Ecto neural progenitor cell (in vitro differentiated cells): Measurements from ENCODE around the gene PPIL3.

Source experiments
- DNase-seq: peaks from one replicate; pipeline ENCODE4 v3.0.0-alpha.2; 2018; ENCODE audit warnings: low spot score

The PPIL3 gene

DNA sequence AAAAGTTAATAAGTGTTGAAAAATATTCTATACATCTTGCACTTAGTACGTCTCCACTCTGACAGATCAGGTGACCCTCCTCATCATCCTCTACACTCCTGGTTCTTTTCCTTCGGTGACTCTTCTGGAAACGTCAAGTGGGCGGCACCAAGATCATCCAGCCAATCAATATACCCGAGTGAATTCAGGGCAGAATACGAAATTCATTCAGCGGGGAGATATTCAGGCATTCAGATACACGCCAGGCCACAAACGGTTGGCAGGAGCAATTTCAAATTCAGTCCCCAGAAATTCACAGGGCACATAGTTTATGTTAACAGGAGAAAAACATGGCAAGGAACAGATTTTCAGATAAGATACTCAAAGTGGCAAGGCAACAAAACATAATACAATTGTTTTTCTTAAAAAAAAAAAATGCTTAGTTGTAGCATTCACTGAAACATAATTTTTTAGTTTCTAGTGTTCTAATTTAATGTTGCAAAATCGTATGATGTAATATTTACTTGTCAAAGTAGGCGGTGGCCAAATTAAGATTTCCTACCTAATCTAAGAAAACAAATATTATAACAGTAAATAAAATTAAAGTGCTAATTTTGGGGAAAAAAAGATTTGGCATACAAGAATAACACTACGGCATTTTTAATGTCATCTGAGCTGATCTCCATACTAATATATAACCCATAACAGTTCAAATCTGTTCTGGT is 28.6 kb downstream of the PPIL3 start:
- DNase-seq, result no peak

- no peak for DNase-seq
These were observed 32.1 kb downstream of the PPIL3 start for GRCh38 chr2:200856806-200857205.

DNA sequence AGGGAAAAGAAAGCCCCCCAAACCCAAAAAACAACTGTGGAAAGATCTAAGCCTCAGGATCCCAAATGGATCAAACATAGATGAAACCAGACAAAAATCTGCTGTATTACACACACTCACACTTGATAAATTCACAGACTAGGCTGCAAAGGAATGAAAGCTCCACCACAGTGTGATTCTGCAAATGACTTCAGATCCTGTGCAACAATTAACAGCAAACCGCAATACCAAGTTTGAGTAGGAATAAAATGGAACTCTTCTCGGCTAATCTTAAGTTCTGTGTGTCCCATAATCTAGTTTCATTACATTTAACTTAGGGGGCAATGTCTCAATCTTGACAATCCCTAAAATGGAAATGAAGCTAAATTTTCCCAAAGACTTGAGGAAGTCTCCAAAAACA is 36.3 kb downstream of the PPIL3 start:
- no peak for DNase-seq

DNA sequence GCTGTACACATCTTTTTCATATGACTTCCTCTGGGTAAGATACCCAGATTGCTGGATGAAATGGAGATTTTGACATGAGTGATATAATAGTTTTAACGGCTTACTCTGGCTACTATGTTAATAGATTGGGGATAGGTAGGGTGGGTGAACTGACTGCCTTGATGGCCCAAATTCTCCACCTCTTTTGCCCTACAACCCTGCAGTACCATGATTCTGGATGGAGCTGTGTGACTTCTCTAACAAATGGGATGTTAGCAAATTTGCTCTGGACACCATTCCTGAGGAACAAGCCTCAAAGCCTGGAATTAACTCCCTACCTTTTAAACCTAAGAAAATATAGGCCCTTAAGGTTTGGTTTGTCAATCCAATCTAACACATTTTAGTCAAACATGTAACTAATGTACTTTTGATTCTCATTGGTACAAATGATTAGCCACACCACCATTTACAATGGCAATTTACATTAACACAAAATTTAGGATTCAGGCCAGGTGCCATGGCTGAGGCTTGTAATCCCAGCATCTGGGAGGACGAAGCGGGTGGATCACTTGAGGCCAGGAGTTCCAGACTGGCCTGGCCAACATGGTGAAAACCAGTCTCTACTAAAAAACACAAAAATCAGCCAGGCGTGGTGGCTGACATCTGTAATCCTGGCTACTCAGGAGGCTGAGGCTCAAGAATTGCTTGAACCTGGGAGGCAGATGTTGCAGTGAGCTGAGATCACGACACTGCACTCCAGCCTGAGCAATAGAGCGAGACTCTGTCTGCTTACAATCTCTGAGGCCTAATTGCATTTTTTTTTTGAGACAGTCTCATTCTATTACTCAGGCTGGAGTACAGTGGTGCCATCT is 37.3 kb downstream of the PPIL3 start:
- DNase-seq, result no peak

- DNase-seq, result no peak
These were observed 38.2 kb downstream of the PPIL3 start for GRCh38 chr2:200850512-200851256.

GRCh38 chr2:200847939-200848338 is 40.9 kb downstream of the PPIL3 start:
- no peak for DNase-seq

GRCh38 chr2:200847269-200847668 is 41.6 kb downstream of the PPIL3 start:
- DNase-seq, result no peak

DNA sequence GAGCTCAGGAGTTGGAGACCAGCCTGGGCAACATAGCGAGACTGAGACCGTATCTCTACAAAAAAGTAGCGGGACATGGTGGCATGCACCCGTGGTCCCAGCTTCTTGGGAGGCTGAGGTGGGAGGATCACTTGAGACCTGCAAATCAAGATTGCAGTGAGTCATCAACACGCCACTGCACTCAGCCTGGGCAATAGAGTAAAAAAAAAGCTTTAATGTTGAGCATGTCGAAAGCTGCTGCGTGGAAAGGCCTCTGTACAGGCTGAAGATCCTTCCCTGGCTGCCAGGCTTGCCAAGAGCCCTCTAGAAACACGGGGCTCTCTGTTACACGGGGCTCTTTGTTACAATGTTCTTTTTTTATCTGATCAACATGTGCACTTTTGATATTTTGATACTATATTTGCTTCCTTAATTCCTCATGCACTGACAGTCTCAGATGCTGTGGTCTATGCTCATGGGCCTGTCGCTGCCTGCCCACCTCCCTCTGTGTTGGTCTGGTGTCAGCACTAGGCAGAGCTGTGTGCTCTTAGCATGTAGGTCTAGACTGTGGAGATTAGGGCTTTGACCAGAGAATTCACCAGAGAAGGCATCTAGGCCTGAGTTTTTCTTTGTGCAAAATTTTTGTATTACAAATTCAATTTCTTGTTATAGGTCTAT is 43.1 kb downstream of the PPIL3 start:
- DNase-seq, result no peak

DNA sequence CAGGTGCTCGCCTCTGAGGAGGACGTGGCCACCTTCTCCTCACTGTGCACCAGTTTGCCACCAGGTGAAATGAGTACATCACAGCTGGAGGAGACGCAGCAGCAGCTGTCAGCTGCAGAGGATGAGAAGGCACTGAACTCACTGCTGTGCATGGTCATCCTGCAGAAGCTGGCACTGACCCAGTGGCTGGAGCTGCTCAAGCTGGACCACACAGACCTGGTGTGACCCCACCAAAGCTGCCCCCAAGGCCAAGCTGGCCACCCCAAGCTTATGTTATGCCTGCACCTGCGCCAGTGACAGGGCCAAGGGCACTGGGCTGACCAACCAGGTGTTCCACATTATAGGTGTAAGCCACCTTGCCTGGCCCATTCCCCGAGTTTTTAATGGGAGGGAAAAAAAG is 43.7 kb downstream of the PPIL3 start:
- DNase-seq, result no peak

DNA sequence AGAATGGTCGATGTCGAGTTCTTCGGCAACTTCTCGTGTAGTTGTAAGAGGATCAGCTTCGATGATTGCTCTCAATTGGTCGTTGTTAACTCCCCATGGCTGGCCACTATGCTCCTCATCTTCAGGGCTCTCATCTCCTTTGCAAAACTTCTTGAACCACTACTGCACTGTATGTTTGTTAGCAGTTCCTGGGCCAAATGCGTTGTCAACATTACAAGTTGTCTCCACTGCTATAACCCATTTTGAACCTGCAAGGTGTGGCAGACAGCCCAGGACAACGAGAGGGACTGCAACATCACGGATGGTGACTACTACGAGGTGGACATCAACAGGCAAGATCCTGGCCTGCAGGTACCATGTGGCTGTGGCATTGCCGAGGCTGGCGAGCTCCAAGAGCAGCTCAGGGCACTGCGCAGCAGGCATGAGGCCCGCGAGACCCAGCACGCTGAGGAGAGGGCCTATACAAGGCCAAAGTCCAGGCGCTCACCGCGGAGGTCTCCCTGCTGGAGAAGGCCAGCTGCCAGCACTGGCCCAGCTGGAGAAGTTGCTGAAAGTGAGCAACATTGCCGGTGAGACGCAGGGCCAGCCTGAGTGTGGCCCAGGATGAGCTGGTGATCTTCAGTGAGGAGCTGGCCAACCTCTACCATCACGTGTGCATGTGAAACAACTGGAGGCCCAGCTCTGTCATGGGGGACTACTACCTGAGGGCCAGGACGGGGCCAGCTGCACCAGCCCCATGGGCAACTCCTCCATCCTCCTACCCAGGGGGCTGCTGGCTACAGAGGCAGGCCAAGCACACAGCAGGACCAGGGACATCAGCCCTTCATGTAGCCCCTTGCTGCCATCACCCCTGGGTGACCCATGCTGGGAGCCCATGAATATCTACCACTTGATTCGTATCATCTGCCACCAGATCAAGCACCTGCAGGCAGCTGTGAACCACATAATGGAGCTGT is 44.6 kb downstream of the PPIL3 start:
- DNase-seq, result no peak

GRCh38 chr2:200839513-200839912 is 49.4 kb downstream of the PPIL3 start:
- no peak for DNase-seq

DNA sequence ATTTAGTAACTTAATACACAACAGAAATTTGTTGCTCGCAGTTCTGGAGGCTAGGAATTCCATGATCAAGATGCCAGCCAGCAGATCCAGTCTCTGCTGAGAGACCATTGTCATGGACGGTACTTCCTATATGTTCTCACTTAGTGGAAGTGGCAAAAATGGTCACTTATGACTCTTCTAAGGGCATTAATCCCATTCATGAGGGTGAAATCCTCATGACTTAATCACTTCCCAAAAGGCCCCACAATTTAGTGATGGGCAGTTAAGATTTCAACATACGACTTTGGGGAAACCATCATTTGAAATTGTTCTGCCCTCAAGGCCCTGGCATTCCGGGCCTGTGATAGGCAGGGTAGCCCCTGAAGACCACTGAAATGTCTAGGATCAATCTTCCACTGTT is 54.2 kb downstream of the PPIL3 start:
- DNase-seq, result no peak

DNA sequence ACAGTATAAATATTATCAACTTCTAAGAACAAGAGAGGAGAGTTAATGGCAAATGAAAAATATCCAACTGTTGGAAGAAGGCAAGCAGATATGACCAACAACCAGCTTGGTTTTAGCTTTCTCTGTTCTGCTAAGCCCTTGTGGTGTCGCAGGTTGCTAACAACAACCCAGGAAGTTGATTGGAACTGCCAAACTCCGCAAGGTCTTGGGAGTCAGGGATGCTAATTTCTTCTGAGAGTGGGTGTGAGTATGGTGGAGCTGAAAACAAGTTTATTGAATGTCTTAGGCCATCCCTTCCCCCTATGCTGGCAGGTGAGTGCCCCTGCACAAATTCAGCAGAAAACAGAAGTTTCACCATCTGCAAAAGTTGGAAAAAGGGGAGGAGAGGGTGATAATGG is 59.6 kb downstream of the PPIL3 start:
- DNase-seq, result no peak

DNA sequence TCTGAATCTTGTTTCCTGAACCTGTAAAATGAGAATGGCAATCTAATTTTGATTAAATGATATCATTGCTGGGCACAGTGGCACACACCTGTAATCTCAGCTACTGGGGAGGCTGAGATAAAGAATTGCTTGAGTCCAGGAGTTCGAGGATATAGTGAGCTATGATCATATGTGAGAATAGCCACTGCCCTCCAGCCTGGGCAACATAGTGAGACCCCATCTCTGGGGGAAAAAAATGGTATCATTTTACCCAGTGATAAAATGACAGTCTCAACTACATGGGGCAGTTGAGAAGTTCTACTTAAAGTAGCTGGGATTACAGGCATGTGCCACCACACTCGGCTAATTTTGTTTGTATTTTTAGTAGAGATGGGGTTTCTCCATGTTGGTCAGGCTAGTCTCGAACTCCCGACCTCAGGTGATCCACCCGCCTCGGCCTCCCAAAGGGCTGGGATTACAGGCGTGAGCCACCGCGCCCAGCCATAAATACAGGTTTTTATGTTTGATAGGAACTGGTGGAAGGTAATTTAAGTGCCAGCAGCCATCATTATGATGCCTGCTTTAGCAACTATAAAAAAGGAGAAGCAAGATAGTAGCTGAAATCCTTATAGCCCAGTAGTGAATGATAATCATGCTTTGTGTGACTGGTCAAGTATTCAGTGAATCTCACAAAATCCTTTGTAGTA is 60.2 kb downstream of the PPIL3 start:
- no peak for DNase-seq

DNA sequence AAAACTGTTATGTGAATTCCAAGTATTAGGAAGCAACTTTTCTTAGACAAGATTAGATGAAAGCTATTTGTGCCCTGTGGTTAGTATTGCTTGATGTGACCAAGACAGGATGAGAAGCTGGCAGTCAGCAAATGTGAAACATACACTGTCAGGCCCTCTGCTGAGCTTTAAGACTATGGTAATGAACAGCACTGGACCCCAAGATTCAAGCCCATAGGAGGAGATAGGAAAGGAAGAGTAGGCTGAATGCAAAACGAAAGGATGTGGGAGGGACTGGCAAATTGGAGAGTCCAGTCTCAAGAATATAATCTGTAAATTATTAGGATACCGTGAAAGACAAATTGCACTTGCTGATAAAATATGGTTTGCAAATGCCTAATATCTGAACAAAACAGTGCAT is 60.8 kb downstream of the PPIL3 start:
- DNase-seq, result no peak

GRCh38 chr2:200821686-200822245 is 67.1 kb downstream of the PPIL3 start:
- DNase-seq, result no peak
